Measurements from ENCODE around the gene DLG2.
A peak's percentile ranks its signal among the peaks of the same experiment; 100 is the strongest.
"Not testable (repeated sequence)": the region's sequence is repeated elsewhere in the genome, so short reads cannot be mapped to it uniquely, and the experiment has no call there.

Gene DLG2

DNA sequence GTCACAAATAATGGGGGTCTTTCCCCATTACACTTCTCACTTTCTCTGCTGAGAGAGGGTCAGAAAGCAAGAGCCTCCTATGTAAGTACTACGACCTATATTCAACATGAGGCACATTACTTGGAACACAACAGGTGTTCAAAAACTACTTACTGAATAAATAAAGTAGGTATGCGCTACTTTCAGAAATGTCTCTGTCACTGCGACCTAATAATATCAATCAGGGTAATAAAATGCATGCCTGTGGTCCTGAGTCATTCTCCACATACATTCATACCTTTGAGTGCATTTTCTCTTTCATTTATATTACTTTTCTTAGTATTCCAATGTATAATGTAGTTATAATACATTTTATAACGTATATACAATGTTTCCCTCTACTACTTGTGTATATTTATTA, 838.9 kb downstream of the DLG2 start:
- DNase-seq (ENCODE audit: low read depth in 2 of 2) = no peak

DNA sequence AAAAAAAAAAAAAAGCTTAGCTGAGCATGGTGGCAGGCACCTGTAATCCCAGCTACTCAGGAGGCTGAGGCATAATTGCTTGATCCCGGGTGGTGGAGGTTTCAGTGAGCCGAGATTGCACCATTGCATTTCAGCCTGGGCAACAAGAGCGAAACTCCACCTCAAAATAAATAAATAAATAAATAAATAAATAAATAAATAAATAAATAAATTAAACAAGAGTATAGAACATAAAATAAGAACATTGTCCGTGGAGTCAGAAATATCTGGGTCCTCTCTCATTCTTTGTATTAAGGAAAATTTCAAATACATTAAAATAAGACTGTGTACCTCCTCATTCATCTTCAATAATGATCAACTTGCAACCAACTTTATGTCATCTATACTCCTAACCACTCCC, 843.0 kb downstream of the DLG2 start:
- not testable (repeated sequence) for DNase-seq (ENCODE audit: low read depth in 2 of 2)

DNA sequence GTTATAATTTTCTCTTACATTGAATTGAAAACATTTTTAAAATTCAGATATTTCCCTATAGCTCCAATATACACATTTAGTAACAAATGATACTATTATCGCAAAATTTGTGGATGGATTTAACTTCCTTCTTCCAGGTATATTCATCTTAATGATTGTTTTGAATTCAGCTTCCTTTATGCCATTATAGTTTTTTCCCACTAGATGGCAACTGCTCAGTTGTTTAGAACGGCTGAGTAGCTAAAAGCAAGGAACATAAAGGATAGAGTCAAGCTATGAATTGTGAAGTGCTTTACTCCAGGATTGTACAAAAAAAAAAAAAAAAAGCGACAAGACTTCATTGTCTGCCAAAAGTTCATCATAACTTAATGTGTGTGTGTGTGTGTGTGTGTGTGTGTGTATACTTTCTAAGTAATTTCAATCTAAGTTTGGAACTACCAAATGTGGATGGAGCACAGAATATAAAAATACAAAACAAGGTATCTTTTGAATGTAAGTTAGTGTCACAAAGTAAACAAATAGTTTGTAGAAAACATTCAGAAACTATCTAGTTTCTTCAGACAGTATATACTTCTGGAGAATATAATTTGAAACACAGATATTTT, 846.4 kb downstream of the DLG2 start:
- no peak for DNase-seq (ENCODE audit: low read depth in 2 of 2)

GRCh38 chr11:84775503-84775902, 851.6 kb downstream of the DLG2 start:
- no peak for DNase-seq (ENCODE audit: low read depth in 2 of 2)

DNA sequence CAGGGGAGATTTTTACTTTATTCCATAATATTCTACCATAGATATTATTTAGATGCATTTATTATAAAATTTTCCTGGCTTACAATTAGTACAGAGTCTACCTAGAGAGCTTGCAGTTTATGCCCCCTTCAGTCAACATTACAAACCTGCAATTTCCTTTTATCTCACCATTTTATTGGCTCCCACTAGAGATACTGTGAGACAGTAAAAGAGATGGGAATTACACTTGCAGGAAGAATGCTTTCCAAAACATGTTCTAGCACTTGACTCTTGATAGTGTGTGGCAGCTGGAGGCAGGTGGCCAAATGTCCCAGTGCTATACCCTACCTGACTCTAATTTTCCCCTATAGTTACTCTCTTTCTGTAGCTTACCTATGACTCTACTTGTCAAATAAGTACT, 863.2 kb downstream of the DLG2 start:
- DNase-seq (ENCODE audit: low read depth in 2 of 2) = no peak

GRCh38 chr11:84757711-84758110, 869.4 kb downstream of the DLG2 start:
- DNase-seq (ENCODE audit: low read depth in 2 of 2) = no peak

DNA sequence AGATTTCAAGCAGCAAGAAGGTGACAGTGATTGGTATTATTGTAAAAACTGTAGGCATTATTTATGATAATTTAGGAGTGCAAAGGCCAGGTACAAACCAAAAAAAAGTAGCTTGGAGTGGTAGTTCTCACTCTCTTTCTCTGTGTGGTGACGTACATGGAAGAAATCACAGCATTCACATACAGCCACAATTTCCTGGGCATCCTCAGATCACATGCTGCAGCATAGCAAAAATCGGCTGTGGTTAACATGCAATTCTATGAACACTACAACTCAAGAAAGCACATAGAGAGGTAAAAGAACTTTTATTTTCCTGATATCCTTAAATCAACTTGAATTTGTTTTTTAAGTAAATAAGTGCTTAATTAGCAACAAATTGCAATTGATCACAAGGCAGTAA, 875.8 kb downstream of the DLG2 start:
- no peak for DNase-seq (ENCODE audit: low read depth in 2 of 2)

DNA sequence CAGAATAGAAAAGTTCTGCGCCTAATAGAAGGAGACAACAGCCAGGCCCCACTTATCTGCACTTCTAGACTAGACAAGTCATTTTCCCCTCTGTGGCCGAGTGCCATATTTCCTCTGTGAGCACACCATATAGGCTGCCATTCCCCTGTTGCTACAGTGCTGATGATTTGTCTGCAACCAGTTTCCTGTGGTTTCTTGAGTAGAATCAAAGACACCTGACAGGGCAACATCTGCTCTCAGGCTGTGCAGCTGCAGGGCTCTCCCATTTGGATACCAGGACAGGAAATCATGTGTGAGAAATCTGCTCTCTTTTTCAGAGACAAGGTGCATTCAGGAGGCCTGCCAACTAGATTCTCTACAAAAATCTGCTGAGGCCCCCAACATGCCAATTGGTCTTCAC, 879.3 kb downstream of the DLG2 start:
- DNase-seq (ENCODE audit: low read depth in 2 of 2) = no peak

GRCh38 chr11:84740050-84740449, 887.1 kb downstream of the DLG2 start:
- no peak for DNase-seq (ENCODE audit: low read depth in 2 of 2)

GRCh38 chr11:84724256-84724655, 902.9 kb downstream of the DLG2 start:
- no peak for DNase-seq (ENCODE audit: low read depth in 2 of 2)

GRCh38 chr11:84722583-84723108, 904.5 kb downstream of the DLG2 start:
- no peak for DNase-seq (ENCODE audit: low read depth in 2 of 2)

- no peak for DNase-seq (ENCODE audit: low read depth in 2 of 2)
Measured at GRCh38 chr11:84721561-84721961, 905.6 kb downstream of the DLG2 start.

DNA sequence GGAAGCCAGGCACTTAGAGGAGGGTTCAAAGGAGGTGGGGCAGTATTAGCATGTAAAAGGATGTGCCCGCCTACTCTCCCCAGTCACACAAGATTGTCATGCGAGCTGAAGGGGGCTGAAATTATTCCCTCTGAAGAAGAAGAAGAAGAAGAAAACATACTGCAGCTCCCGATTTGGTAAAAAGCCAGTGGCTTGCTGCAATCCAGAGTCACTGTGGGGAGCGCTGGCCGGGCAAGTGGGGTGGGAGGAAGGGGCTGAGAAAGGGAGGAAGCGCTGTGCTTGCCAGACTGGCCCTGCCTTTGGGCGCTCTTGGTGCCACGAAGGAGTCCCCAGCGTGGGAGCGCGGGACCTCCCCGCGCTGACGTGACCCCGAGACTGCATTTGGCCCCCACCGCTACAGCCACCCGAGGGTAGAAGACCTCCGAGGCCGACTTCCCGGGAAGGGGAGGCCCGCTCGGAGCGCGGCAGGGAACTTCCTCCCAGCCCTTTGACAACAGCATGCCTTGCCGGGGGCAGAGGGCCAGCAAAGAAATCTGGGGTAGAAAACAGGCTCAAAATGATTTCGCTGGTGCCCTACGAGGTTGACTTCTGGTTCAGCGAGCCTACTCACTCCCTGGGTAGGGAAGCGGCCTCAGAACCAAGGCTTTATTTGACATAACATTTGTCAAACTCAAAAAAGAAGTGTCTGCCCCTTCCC, 906.3 kb downstream of the DLG2 start:
- no peak for DNase-seq (ENCODE audit: low read depth in 2 of 2)

DNA sequence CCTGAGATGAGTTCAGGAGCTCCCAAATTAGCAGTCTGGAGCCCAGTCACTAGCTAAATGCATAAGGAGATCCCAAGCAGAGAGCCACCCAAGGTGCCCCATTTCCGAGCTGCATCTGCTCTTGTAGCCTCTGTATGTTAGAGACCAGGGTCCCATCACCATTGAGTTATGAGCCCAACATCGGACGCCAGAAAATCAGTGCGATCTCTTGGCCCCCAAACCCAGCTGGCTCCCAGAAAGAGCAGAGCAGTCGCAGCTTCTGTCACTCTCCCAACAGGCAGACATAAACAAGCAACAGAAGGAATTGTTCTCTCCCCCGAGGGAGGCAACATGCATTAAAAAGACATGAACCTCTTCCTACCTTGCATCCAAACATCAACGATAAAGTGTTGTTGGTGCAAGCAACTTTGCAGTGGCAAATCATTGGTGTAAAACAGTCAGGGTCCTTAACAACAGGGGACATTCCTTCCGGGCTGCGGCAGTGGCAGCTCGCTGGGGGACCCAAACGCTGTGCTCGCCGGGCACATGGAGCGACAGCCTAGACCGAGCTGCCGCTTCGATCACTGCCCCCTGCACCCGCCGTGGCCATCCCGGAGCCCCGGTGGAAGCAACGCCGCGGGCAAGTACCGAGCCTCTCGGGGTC, 907.1 kb downstream of the DLG2 start:
- no peak for DNase-seq (ENCODE audit: low read depth in 2 of 2)

GRCh38 chr11:84714316-84714780, 912.8 kb downstream of the DLG2 start:
- peak in 1 of 2 donors; percentile 2 for DNase-seq (ENCODE audit: low read depth in 2 of 2)

- no peak for DNase-seq (ENCODE audit: low read depth in 2 of 2)
Measured at GRCh38 chr11:84691830-84692229, 935.3 kb downstream of the DLG2 start.

- DNase-seq (ENCODE audit: low read depth in 2 of 2) = no peak
Measured at GRCh38 chr11:84687433-84687832, 939.7 kb downstream of the DLG2 start.

DNA sequence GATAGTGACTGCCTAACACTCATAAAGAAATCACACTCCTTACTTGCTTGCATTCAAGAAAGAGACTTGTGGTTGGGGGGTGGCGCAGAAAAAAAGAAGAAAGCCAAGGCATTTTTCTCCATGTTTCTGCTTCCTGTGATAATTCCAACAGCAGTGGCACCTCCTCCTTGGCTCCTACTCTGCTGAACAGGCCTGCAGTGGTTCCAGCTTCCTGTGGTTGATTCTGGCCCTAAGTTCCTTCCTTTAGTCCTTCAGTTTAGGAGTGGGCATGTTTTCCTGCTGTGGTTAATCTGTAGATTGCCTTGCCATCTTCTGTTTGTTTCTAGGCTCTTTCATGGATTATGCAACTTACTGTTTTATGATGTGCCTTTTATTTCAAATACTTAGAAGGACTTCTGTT, 940.4 kb downstream of the DLG2 start:
- no peak for DNase-seq (ENCODE audit: low read depth in 2 of 2)

DNA sequence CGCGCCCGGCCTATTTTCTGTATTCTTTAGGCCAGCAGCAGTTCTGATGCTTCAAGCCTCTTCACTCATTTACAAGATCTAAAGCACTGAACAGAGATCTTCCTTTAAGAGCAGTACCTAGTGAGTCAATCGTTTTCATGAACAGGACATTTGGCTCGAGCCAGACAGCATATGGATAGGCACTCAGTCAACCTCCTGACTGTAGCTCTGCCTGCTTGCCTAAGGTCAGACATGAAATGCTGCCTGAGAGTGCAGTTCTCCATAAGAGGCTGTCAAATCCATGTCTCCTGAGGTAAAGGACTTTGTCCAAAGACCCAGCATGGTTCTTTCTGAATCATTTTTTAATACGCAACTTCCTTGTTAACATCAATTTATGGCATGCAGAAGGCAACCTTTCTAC, 941.2 kb downstream of the DLG2 start:
- DNase-seq (ENCODE audit: low read depth in 2 of 2) = no peak

- DNase-seq (ENCODE audit: low read depth in 2 of 2) = no peak
Measured at GRCh38 chr11:84685149-84685548, 942.0 kb downstream of the DLG2 start.

- no peak for DNase-seq (ENCODE audit: low read depth in 2 of 2)
Measured at GRCh38 chr11:84681456-84681855, 945.7 kb downstream of the DLG2 start.

- DNase-seq (ENCODE audit: low read depth in 2 of 2) = no peak
Measured at GRCh38 chr11:84675396-84676025, 951.6 kb downstream of the DLG2 start.

All from stimulated activated CD4-positive, alpha-beta T cell treated with anti-CD3 and anti-CD28 coated beads, Interleukin-1b, Interleukin-23, amount 100 ng/mL, for 4 hours (primary cell).